Measurements from ENCODE around the gene SLC38A8. TPM values are rescaled to one million over a fixed set of nuclear protein-coding genes. Genes with fewer than 3 reads are reported as not detected.
A peak's percentile ranks its signal among the peaks of the same experiment; 100 is the strongest.

SLC38A8 gene
- total RNA-seq, 4 donors from 2014 or later, result not detected

- 82 to 83% methylated on average over 6 of the region's 6 CpGs for WGBS, 2 donors (ENCODE audit: low coverage in 1 of 2)
- Histone ChIP-seq H3K9me3 (no peaks in the 10 kb centered on the region), H3K27ac (no peak overlapping the region), H3K27me3 (no peaks in the 10 kb centered on the region), H3K36me3 (peaks cover 3 to 99% of the 10 kb centered on the region in 2 donors), H3K4me1 (no peaks in the 10 kb centered on the region), H3K4me3 (no peak overlapping the region)
- peak; percentile 39 for ATAC-seq
- TF ChIP-seq CTCF (IDR thresholded peaks at IDR 0.05) (no peak), EP300 (IDR thresholded peaks at IDR 0.05) (no peak), POLR2AphosphoS5 (IDR thresholded peaks at IDR 0.05) (no peak), POLR2A (IDR thresholded peaks at IDR 0.05) (no peak)
These were observed 26.9 kb upstream of the SLC38A8 start for GRCh38 chr16:84069540-84069939.

- Histone ChIP-seq H3K36me3 (peaks cover 3 to 99% of the 10 kb centered on the region in 2 donors), H3K9me3 (no peaks in the 10 kb centered on the region), H3K27me3 (no peaks in the 10 kb centered on the region), H3K4me3 (no peak overlapping the region), H3K27ac (no peak overlapping the region), H3K4me1 (no peaks in the 10 kb centered on the region)
- no peak for TF ChIP-seq POLR2AphosphoS5 (IDR thresholded peaks at IDR 0.05)
- no peak for TF ChIP-seq EP300 (IDR thresholded peaks at IDR 0.05)
- TF ChIP-seq CTCF (IDR thresholded peaks at IDR 0.05), result no peak
- TF ChIP-seq POLR2A (IDR thresholded peaks at IDR 0.05), result no peak
- WGBS, 2 donors (ENCODE audit: low coverage in 1 of 2), result 83 to 86% methylated on average over 3 to 7 of the region's 13 CpGs
- no peak for ATAC-seq
These were observed 26.3 kb upstream of the SLC38A8 start for GRCh38 chr16:84068783-84069462.

GRCh38 chr16:84068041-84068440 is 25.4 kb upstream of the SLC38A8 start:
- peaks cover 0 to 3% (median 0%) of the 10 kb centered on the region in 3 donors for H3K4me1 ChIP-seq
- peaks cover 3 to 99% of the 10 kb centered on the region in 2 donors for H3K36me3 ChIP-seq
- H3K27ac ChIP-seq, result no peak overlapping the region
- H3K27me3 ChIP-seq, result no peaks in the 10 kb centered on the region
- no peak for ATAC-seq
- TF ChIP-seq CTCF (IDR thresholded peaks at IDR 0.05), result no peak
- 88 to 95% methylated on average over 3 to 6 of the region's 8 CpGs for WGBS, 2 donors (ENCODE audit: low coverage in 1 of 2)
- no peak overlapping the region for H3K4me3 ChIP-seq
- H3K9me3 ChIP-seq, result no peaks in the 10 kb centered on the region

GRCh38 chr16:84067640-84068039 is 25.0 kb upstream of the SLC38A8 start:
- Histone ChIP-seq H3K27me3 (no peaks in the 10 kb centered on the region), H3K9me3 (no peaks in the 10 kb centered on the region), H3K27ac (no peak overlapping the region), H3K36me3 (peaks cover 3 to 99% of the 10 kb centered on the region in 2 donors), H3K4me3 (no peak overlapping the region), H3K4me1 (peaks cover 0 to 7% (median 0%) of the 10 kb centered on the region in 3 donors)
- no peak for TF ChIP-seq POLR2AphosphoS5 (IDR thresholded peaks at IDR 0.05)
- TF ChIP-seq EP300 (IDR thresholded peaks at IDR 0.05), result no peak
- TF ChIP-seq CTCF (IDR thresholded peaks at IDR 0.05), result no peak
- TF ChIP-seq POLR2A (IDR thresholded peaks at IDR 0.05), result no peak
- WGBS, 2 donors (ENCODE audit: low coverage in 1 of 2), result 86 to 92% methylated on average over 8 to 9 of the region's 9 CpGs
- ATAC-seq, result no peak

GRCh38 chr16:84065536-84066132 is 23.0 kb upstream of the SLC38A8 start:
- no peak for ATAC-seq
- 26 to 29% methylated on average over 11 to 12 of the region's 12 CpGs for WGBS, 2 donors (ENCODE audit: low coverage in 1 of 2)
- H3K4me1 ChIP-seq, result peaks cover 0 to 10% (median 0%) of the 10 kb centered on the region in 3 donors
- no peak overlapping the region for H3K4me3 ChIP-seq
- no peaks in the 10 kb centered on the region for H3K27me3 ChIP-seq
- peaks cover 3 to 100% of the 10 kb centered on the region in 2 donors for H3K36me3 ChIP-seq
- H3K27ac ChIP-seq, result no peak overlapping the region
- H3K9me3 ChIP-seq, result no peaks in the 10 kb centered on the region
- no peak for TF ChIP-seq POLR2A (IDR thresholded peaks at IDR 0.05)
- TF ChIP-seq EP300 (IDR thresholded peaks at IDR 0.05), result no peak
- no peak for TF ChIP-seq POLR2AphosphoS5 (IDR thresholded peaks at IDR 0.05)
- TF ChIP-seq CTCF (IDR thresholded peaks at IDR 0.05), result peak; percentile 38 to 60 (median 57)
